HG03135 (cell line): Measurements from ENCODE around the gene DCAF5.

ENCODE experiments used
- ATAC-seq: cut with Tn5 transposase; IDR thresholded peaks from one replicate; pipeline ENCODE4 v1.9.1; 2021; ENCODE audit warnings: mild to moderate bottlenecking, moderate library complexity; ENCODE audit not compliant: unreplicated experiment

Gene DCAF5

DNA sequence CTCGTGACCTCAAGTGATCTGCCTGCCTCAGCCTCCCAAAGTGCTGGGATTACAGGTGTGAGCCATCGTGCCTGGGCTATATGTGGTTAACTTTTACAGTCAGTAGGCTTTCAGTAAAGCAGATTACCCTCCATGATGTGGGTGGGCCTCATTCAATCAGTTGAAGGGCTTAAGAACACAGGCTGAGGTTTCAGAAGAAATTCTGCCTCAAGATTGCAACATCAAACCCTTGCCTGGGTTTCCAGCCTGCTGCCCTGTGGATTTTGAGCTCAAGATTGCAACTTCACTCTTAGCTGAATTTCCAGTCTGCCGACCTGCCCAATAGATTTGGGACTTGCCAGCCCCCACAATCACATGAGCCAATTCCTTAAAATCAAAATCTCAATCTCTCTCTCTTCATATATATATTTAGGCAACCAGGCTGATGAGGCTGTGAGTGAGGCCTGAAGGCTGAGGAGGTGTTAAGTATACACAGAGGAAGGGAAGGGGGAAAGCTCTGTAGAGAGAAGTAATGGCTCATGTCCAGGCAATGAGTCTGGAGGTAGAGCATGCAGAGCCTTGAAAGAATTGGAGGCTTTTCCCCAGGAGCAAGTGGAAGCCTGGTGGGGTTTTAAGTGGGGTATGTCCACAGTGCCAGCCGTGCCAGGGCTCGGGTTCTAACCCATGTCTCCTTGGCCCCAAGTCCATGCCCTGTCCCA, 140.5 kb downstream of the DCAF5 start:
- ATAC-seq = no peak

DNA sequence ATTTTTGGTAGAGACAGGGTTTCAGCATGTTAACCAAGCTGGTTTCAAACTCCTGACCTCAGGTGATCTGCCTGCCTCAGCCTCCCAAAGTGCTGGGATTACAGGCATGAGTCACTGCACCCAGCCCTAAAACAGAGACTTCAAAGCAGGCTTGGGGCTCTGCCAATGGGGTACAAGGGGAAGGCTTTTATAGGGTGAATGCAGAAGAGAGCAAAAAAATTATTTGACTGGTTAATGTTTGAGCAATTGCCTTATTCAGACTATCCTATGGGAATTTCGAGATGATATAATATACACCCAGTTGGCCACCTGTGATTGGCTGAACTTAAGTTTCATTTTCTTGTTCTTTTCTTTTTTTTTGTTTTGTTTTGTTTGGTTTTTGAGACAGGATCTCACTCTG, 142.3 kb downstream of the DCAF5 start:
- no peak for ATAC-seq

DNA sequence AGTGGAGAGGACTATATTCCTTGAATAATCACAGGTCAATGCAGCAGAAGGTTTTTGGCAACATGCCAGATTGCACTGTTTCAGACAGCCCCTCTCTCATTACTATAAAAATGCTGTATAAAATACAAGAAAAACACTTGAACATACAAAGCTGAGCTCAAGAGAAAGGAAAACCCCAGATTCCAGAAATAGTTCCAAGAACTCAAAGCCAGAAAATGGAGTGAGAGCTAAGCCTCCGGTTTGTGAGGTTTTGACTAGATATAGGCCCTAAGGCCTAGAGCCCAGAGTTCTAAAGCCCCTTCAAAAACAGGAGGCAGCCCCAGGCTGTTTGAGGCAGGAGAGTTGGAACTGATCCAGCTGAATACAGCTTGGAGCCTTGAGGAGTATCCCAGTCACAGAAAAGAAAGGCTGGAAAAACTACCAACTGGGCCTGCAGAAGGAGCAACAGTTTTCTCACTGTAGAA, 144.5 kb downstream of the DCAF5 start:
- ATAC-seq = no peak

GRCh38 chr14:69006346-69006745, 146.6 kb downstream of the DCAF5 start:
- no peak for ATAC-seq

DNA sequence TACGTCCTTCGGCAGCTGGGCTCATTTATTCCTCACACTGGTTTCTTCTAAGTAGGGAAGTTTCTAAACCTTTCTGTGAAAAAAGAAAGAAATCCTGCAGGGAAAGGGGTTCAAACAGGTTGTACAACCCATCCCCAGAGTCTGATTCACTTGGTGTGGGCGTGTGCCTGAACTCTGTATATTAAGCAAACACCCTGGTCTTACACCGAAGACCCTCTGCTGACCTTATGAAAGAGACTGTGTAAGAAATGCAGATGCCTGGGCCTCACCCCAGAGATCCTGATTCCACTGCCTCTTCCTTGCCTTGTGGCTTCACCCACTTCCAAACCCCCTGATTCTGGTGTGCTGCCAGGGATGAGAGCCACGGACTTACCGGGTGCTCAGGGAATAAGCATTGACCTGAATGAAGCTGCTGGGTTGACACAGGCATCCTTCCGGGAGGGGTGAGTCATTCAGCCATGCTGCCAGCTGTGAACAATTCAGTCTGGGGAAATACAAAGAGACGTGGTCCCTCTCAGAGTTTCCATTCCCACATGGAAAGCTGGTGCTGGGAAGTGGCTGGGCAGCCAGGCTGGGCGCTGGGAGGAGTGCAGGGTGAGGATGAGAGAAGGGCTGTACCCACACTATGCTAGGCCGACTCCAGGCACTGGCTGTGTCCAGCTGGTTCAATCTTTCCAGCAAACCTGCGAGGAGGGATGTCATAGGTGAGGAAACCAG, 147.3 kb downstream of the DCAF5 start:
- no peak for ATAC-seq

- no peak for ATAC-seq
Observed at GRCh38 chr14:69004731-69005431, 148.0 kb downstream of the DCAF5 start.

GRCh38 chr14:69003626-69004025, 149.3 kb downstream of the DCAF5 start:
- ATAC-seq = no peak

DNA sequence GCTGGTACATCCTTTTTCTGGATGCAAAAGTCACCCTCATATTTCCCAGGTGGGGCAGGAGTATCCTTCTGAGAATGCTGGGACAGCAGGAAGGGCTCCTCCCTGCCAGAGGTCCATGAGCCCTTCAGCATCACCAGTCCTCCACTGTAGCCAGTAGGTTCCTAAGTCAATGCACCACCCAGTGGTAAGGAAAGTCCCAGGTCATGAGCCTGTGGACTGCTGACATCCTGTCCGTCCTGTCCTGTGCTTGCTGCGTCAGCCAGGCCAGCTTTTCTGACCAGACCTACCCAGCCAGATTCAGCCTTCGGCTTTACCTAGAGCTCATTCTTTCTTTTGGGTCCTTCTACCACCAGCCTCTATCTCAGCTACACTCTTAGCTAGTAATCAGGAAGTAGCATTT, 150.8 kb downstream of the DCAF5 start:
- no peak for ATAC-seq

DNA sequence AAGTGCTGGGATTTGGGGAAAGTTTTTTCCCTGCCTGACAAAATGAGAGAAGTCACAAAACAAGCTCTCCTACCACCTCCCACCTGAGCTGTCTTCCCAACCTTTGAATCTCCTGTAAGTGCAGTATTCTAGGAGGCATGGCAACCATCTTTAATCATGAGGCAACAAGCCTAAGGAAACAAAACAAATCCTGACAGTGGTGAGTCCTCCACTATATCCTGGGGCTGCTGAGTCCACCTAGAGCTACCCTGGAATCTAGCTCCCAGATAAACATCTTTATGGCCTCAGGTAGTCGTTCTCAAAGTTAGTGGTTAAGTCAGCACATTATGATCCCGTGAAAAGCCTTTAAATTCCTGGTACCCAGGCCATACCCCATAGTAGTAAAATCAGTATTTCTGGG, 151.5 kb downstream of the DCAF5 start:
- ATAC-seq = no peak
